IMR-90 (cell line): ENCODE measurements around the gene DNAJC12. TPM values are rescaled to one million over a fixed set of nuclear protein-coding genes. Genes with fewer than 3 reads are reported as not detected.

Experiments
- ATAC-seq: fragments of 200-7000 bp; cut with Tn5 transposase; 2 replicates; pipeline ENCODE4 v1.9.1; 2020; ENCODE audit warnings: low read depth, mild to moderate bottlenecking, moderate library complexity
- BruUV-seq: library from RNA; stranded (reverse); fragments of 400-500 nt; replicated peaks from 2 replicates; lab custom pipeline; 2021; lab: Mats Ljungman, UMichigan
- CTCF ChIA-PET: fragments of 300-600 bp; formaldehyde crosslinking; extraction: SDS; loops from one replicate; lab custom pipeline; 2021; ENCODE audit warnings: antibody characterized with exemption; lab: Yijun Ruan, JAX
- POLR2A ChIA-PET: fragments of 300-600 bp; sonication (Branson Sonifier 250); formaldehyde crosslinking; loops from one replicate; lab custom pipeline; 2022; ENCODE audit warnings: antibody characterized with exemption; ENCODE audit not compliant: unreplicated experiment; lab: Charles Lee
- DNase-seq: peaks from one replicate; pipeline ENCODE4 v3.0.0; 2013
- H2AFZ ChIP-seq: replicated peaks from 2 replicates; pipeline ENCODE3; 2013; ENCODE audit warnings: low read length, mild to moderate bottlenecking; ENCODE audit not compliant: poor library complexity
- H2AK5ac ChIP-seq: 2 replicates; pipeline ENCODE4 v1.6.1; 2013; ENCODE audit warnings: low read depth, low read length, inconsistent platforms
- H2AK9ac ChIP-seq: replicated peaks from 2 replicates; pipeline ENCODE3; 2013; ENCODE audit warnings: mild to moderate bottlenecking, low read depth, low read length, moderate library complexity; ENCODE audit not compliant: poor library complexity
- H2BK120ac ChIP-seq: 2 replicates; pipeline ENCODE4 v1.6.1; 2013; ENCODE audit warnings: low read depth, low read length, inconsistent platforms
- H2BK15ac ChIP-seq: 3 replicates; pipeline ENCODE4 v1.6.1; 2013; ENCODE audit warnings: low read depth, low read length, inconsistent platforms
- H2BK20ac ChIP-seq: 2 replicates; pipeline ENCODE4 v1.6.1; 2013; ENCODE audit warnings: low read depth, mild to moderate bottlenecking, inconsistent platforms, low read length, moderate library complexity
- H2BK5ac ChIP-seq: 2 replicates; pipeline ENCODE4 v1.6.1; 2013; ENCODE audit warnings: mild to moderate bottlenecking, low read depth, low read length, inconsistent platforms; ENCODE audit not compliant: poor library complexity, severe bottlenecking
- H3K14ac ChIP-seq: replicated peaks from 2 replicates; pipeline ENCODE4 v1.6.1; 2013; ENCODE audit warnings: low read depth, low read length, inconsistent platforms
- H3K18ac ChIP-seq: 2 replicates; pipeline ENCODE4 v1.6.1; 2013; ENCODE audit warnings: low read depth, low read length, control low read depth
- H3K23ac ChIP-seq: 2 replicates; pipeline ENCODE4 v1.6.1; 2013; ENCODE audit warnings: low read depth, low read length, inconsistent platforms
- H3K27ac ChIP-seq: 2 replicates; pipeline ENCODE4 v1.5.1; 2013; ENCODE audit warnings: mild to moderate bottlenecking, control low read depth, low read length; ENCODE audit not compliant: insufficient read depth
- H3K27me3 ChIP-seq: 2 replicates; pipeline ENCODE4 v1.6.1; 2013; ENCODE audit warnings: low read length; ENCODE audit not compliant: control insufficient read depth, insufficient read depth
- H3K36me3 ChIP-seq: 2 replicates; pipeline ENCODE4 v1.6.1; 2013; ENCODE audit warnings: low read length, mixed read lengths; ENCODE audit not compliant: control insufficient read depth, insufficient read depth
- H3K4ac ChIP-seq: 2 replicates; pipeline ENCODE4 v1.6.1; 2013; ENCODE audit warnings: low read depth, low read length, inconsistent platforms
- H3K4me1 ChIP-seq: 2 replicates; pipeline ENCODE4 v1.6.1; 2013; ENCODE audit warnings: low read length, mixed read lengths; ENCODE audit not compliant: control insufficient read depth, insufficient read depth
- H3K4me2 ChIP-seq: 2 replicates; pipeline ENCODE4 v1.6.1; 2013; ENCODE audit warnings: low read depth, mild to moderate bottlenecking, control low read depth, low read length, moderate library complexity
- H3K4me3 ChIP-seq: 2 replicates; pipeline ENCODE4 v1.5.1; 2013; ENCODE audit warnings: low read depth, mild to moderate bottlenecking, control low read depth, low read length, moderate library complexity; ENCODE audit not compliant: insufficient read depth
- H3K56ac ChIP-seq: 2 replicates; pipeline ENCODE4 v1.6.1; 2013; ENCODE audit warnings: low read length, inconsistent platforms; ENCODE audit not compliant: insufficient read depth; ENCODE audit errors: extremely low read depth
- H3K79me1 ChIP-seq, 2 experiments: 2 replicates each; pipeline ENCODE4 v1.6.1; 2013; ENCODE audit warnings: low read length in 2 of 2, inconsistent platforms in 1 of 2, low read depth in 1 of 2
- H3K9ac ChIP-seq: 2 replicates; pipeline ENCODE4 v1.6.1; 2013; ENCODE audit warnings: low read depth, low read length, control low read depth
- H3K9me1 ChIP-seq: 2 replicates; pipeline ENCODE4 v1.6.1; 2013; ENCODE audit warnings: low read length, inconsistent platforms; ENCODE audit not compliant: insufficient read depth
- H3K9me3 ChIP-seq: 2 replicates; pipeline ENCODE4 v1.6.1; 2013; ENCODE audit warnings: low read length; ENCODE audit not compliant: control insufficient read depth, insufficient read depth
- H4K20me1 ChIP-seq: 2 replicates; pipeline ENCODE4 v1.6.1; 2013; ENCODE audit warnings: low read length, inconsistent platforms; ENCODE audit not compliant: insufficient read depth
- H4K5ac ChIP-seq: 2 replicates; pipeline ENCODE4 v1.6.1; 2013; ENCODE audit warnings: mild to moderate bottlenecking, low read depth, low read length, control low read depth
- H4K8ac ChIP-seq, 2 experiments: 2 replicates each; pipeline ENCODE4 v1.6.1; 2013; ENCODE audit warnings: low read depth in 2 of 2, low read length in 2 of 2, control low read depth in 1 of 2, inconsistent platforms in 1 of 2
- H4K91ac ChIP-seq: 2 replicates; pipeline ENCODE4 v1.6.1; 2013; ENCODE audit warnings: low read depth, low read length, inconsistent platforms; ENCODE audit not compliant: insufficient read depth
- BHLHE40 ChIP-seq: fragments of 150-350 bp; IDR thresholded peaks from 2 replicates; pipeline ENCODE4 v1.6.1; 2016; ENCODE audit warnings: mild to moderate bottlenecking, low read depth, low read length
- CEBPB ChIP-seq: IDR thresholded peaks from 2 replicates; pipeline ENCODE4 v1.6.1; 2012; ENCODE audit warnings: low read depth, low read length, improper control_type of control experiment
- CHD1 ChIP-seq: IDR thresholded peaks from 2 replicates; pipeline ENCODE4 v1.6.1; 2012; ENCODE audit warnings: low read depth, low read length, improper control_type of control experiment
- CTCF ChIP-seq: conservative IDR thresholded peaks from 2 replicates; pipeline ENCODE4 v1.5.1; 2012; ENCODE audit warnings: mild to moderate bottlenecking, low read depth, low read length, improper control_type of control experiment
- ELK1 ChIP-seq: fragments of 150-350 bp; IDR thresholded peaks from 2 replicates; pipeline ENCODE4 v1.6.1; 2016; ENCODE audit warnings: low read depth, mild to moderate bottlenecking, low read length, moderate library complexity, borderline replicate concordance
- FOS ChIP-seq: fragments of 150-350 bp; IDR thresholded peaks from 2 replicates; pipeline ENCODE4 v1.6.1; 2016; ENCODE audit warnings: low read depth, low read length
- MAFK ChIP-seq: IDR thresholded peaks from 2 replicates; pipeline ENCODE4 v1.6.1; 2012; ENCODE audit warnings: low read depth, low read length, improper control_type of control experiment
- MAZ ChIP-seq: IDR thresholded peaks from 2 replicates; pipeline ENCODE4 v1.6.1; 2012; ENCODE audit warnings: low read depth, mild to moderate bottlenecking, low read length, improper control_type of control experiment, moderate library complexity, borderline replicate concordance
- MXI1 ChIP-seq: IDR thresholded peaks from 2 replicates; pipeline ENCODE4 v1.6.1; 2012; ENCODE audit warnings: low read depth, mild to moderate bottlenecking, low read length, moderate library complexity, borderline replicate concordance
- NFE2L2 ChIP-seq: fragments of 150-350 bp; IDR thresholded peaks from 2 replicates; pipeline ENCODE4 v1.6.1; 2016; ENCODE audit warnings: low read depth, mild to moderate bottlenecking, low read length
- POLR2A ChIP-seq: IDR thresholded peaks from 2 replicates; pipeline ENCODE4 v1.6.1; 2012; ENCODE audit warnings: mild to moderate bottlenecking, low read depth, low read length
- RAD21 ChIP-seq: IDR thresholded peaks from 2 replicates; pipeline ENCODE4 v1.6.1; 2012; ENCODE audit warnings: low read length, improper control_type of control experiment
- RCOR1 ChIP-seq: IDR thresholded peaks from 2 replicates; pipeline ENCODE4 v1.6.1; 2012; ENCODE audit warnings: mild to moderate bottlenecking, low read length, improper control_type of control experiment; ENCODE audit not compliant: insufficient replicate concordance
- RFX5 ChIP-seq: IDR thresholded peaks from 2 replicates; pipeline ENCODE4 v1.8.0; 2012; ENCODE audit warnings: low read depth, mild to moderate bottlenecking, low read length, moderate library complexity
- SMC3 ChIP-seq: fragments of 150-350 bp; IDR thresholded peaks from 2 replicates; pipeline ENCODE4 v1.6.1; 2016; ENCODE audit warnings: low read depth, mild to moderate bottlenecking, antibody characterized with exemption, low read length, moderate library complexity
- USF2 ChIP-seq: fragments of 150-350 bp; IDR thresholded peaks from 2 replicates; pipeline ENCODE4 v1.6.1; 2017; ENCODE audit warnings: mild to moderate bottlenecking, antibody characterized with exemption, low read length, low read depth
- WGBS, 2 experiments: methylation state at CpG; one replicate each; pipeline versions ENCODE4 v1.1.5 to v1.1.7; 2013; ENCODE audit warnings: missing lambda C conversion rate in 2 of 2; ENCODE audit not compliant: insufficient read length in 1 of 2; ENCODE audit errors: extremely low coverage in 2 of 2; 5-methylcytosine and 5-hydroxymethylcytosine counted together
- dilution Hi-C: fragments of 300-500 bp; cut with HindIII; formaldehyde crosslinking; loops from one replicate; pipeline ENCODE4 v1.14.3; 2018; ENCODE audit warnings: low sequenced_read_pairs; ENCODE audit not compliant: unreplicated experiment
- in situ Hi-C: fragments of 300-500 bp; cut with MboI; formaldehyde crosslinking; loops from 3 replicates; pipeline ENCODE4 v1.14.3; 2019; ENCODE audit warnings: low sequenced_read_pairs, inconsistent platforms, mixed read lengths
- intact Hi-C: fragments of 100-400 bp; cut with micrococcal nuclease; formaldehyde crosslinking; loops from 2 replicates; pipeline ENCODE4 v1.10.0; 2022
- polyA plus RNA-seq, 3 experiments: library from polyadenylated mRNA; depleted of rRNA; stranded (reverse); fragments of >200 nt; gene quantifications; 2 replicates each; pipeline ENCODE4 v1.2.3, GENCODE V29; 2012; ENCODE audit warnings: low replicate concordance in 1 of 3
- total RNA-seq: library from RNA; depleted of rRNA; stranded (reverse); fragments of >200 nt; gene quantifications from 2 replicates; pipeline ENCODE4 v1.2.3, GENCODE V29; 2012

Gene DNAJC12
- total and polyA plus RNA-seq, 2 of the 4 experiments (the other 2 are of a cell fraction), result 2.3 to 2.9 TPM

GRCh38 chr10:67868132-67868531 lies 30.1 kb upstream of the DNAJC12 start:
- Histone ChIP-seq H3K4ac (no peak overlapping the region), H3K18ac (no peak overlapping the region), H3K14ac (no peak overlapping the region), H3K23ac (no peak overlapping the region), H2AFZ (no peak overlapping the region), H2BK120ac (no peak overlapping the region), H2AK9ac (no peak overlapping the region), H4K8ac (no peak overlapping the region), H4K20me1 (no peaks in the 10 kb centered on the region), H3K56ac (no peak overlapping the region), H3K9ac (no peak overlapping the region), H3K79me1 (no peaks in the 10 kb centered on the region), H3K27me3 (no peaks in the 10 kb centered on the region), H2AK5ac (no peak overlapping the region), H3K9me3 (no peaks in the 10 kb centered on the region), H3K4me1 (no peaks in the 10 kb centered on the region), H3K4me3 (no peak overlapping the region), H3K4me2 (no peak overlapping the region), H3K27ac (no peak overlapping the region), H3K9me1 (no peaks in the 10 kb centered on the region), H4K91ac (no peak overlapping the region), H2BK5ac (no peak overlapping the region), H4K5ac (no peak overlapping the region), H2BK15ac (no peak overlapping the region), H2BK20ac (no peak overlapping the region), H3K36me3 (no peaks in the 10 kb centered on the region)
- intact Hi-C loops, result no loop called here
- CTCF ChIA-PET, result interaction anchor here (0.6 to 2.3 kb wide), 4 partner anchors 13 to 539 kb away, joined by 3 to 11 read pairs (median 3); partner anchors contain the start of genes RUFY2 and SIRT1
- POLR2A ChIA-PET, result interaction anchor here (0.8 kb wide), 1 partner anchor 16 kb away, joined by 4 read pairs; no protein-coding TSS in a partner anchor
- ATAC-seq (no peak), DNase-seq (no peak)
- in situ Hi-C loops, result loop anchor here (25.0 kb wide), 2 partner anchors 319 to 419 kb away; no protein-coding TSS in a partner anchor
- TF ChIP-seq MAZ (no peak), RCOR1 (no peak), BHLHE40 (no peak), POLR2A (no peak), SMC3 (no peak), USF2 (no peak), ELK1 (no peak), FOS (no peak), CTCF (no peak), MXI1 (no peak), NFE2L2 (no peak), RAD21 (no peak), CHD1 (no peak), RFX5 (no peak), CEBPB (no peak), MAFK (no peak)
- WGBS, 2 experiments, result no CpG with 5 or more reads among the region's 2 CpGs
- dilution Hi-C loops, result no loop called here
- BruUV-seq, result no TSS peak
